ENCODE data around the gene INPP4A. TPM values are rescaled to one million over a fixed set of nuclear protein-coding genes. Genes with fewer than 3 reads are reported as not detected.

The INPP4A gene
- total and polyA plus RNA-seq, 2 donors (not counting 3 experiments of a cell fraction or from before 2014, with no cell fraction given) = 14.9 to 28.8 TPM

DNA sequence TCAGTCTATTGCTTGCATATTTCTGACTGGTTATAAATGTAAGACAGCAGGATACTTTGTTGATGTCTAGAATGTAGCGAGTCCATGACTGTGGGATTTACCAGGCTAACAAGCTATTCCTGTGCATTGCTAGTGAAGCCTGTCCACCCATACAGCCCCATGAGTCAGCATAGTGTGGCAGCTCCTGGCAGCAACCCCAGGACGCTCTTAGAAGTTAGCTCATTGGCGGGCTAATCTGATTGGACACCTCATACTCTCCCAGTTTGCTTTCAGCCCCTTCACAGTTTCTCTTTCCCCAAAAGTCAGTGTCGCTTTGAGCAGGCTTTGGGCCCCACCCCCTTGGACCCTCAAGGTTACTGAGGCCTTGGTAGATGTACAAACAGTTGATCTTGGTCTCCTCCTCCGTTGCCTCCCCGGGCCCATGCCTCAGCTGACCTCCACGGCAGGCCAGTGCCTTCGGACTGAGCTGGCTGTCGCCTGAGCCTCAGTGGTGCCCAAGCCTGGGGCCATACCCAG, 115.7 kb downstream of the INPP4A start:
- intact Hi-C loops (cut with micrococcal nuclease) = no loop called here
- Histone ChIP-seq H3K4me2 (ENCODE audit: insufficient read depth, low read length) (no peak overlapping the region), H3K9me3 (replicated peaks; ENCODE audit: control insufficient read depth, insufficient read depth, low read length) (no peaks in the 10 kb centered on the region), H3K9ac (replicated peaks; ENCODE audit: extremely low read depth, insufficient read depth, low read length) (no peak overlapping the region), H3K9me1 (replicated peaks; ENCODE audit: control insufficient read depth, extremely low read depth, insufficient read depth, low read length) (no peaks in the 10 kb centered on the region), H2AFZ (ENCODE audit: low read depth, low read length) (no peak overlapping the region), H3K27me3 (ENCODE audit: control insufficient read depth in 2 of 2, insufficient read depth in 2 of 2, low read length in 2 of 2) (no peaks in the 10 kb centered on the region), H3K4me3 (replicated peaks in 1 of 3; ENCODE audit: insufficient read depth in 1 of 3, low read depth in 1 of 3, low read length in 3 of 3) (no peak overlapping the region), H3K27ac (ENCODE audit: insufficient read depth, low read depth, low read length) (no peak overlapping the region), H3K36me3 (ENCODE audit: control insufficient read depth in 2 of 2, extremely low read depth in 1 of 2, insufficient read depth in 2 of 2, low read length in 2 of 2) (peaks cover 2 to 26% of the 10 kb centered on the region in 2 experiments), H3K4me1 (ENCODE audit: control insufficient read depth, extremely low read depth, insufficient read depth, low read length) (no peaks in the 10 kb centered on the region), H3K79me2 (ENCODE audit: control insufficient read depth, insufficient read depth, low read length) (no peaks in the 10 kb centered on the region), H4K20me1 (replicated peaks; ENCODE audit: control insufficient read depth, extremely low read depth, insufficient read depth, low read length) (no peaks in the 10 kb centered on the region)
- FAIRE-seq (peak; percentile 75), DNase-seq (ENCODE audit: low read depth, low spot score) (peak; percentile 2)
- ChIA-PET CTCF (interaction anchor here (0.8 to 2.2 kb wide), 7 partner anchors 9 to 147 kb away, joined by 3 to 22 read pairs (median 5); no protein-coding TSS in a partner anchor), POLR2A (no interaction called here)
- BruUV-seq (replicated peaks) = no TSS peak
- dilution Hi-C loops (cut with MboI; ENCODE audit: extremely low pct_ligation_motif_present, low sequenced_read_pairs) = no loop called here
- no peak for TF ChIP-seq POLR2AphosphoS5 (IDR thresholded peaks at IDR 0.05; ENCODE audit: insufficient read depth, low read depth, low read length)
- TF ChIP-seq JUN (IDR thresholded peaks at IDR 0.05; ENCODE audit: borderline replicate concordance, insufficient read depth, insufficient read length, low read depth) = no peak
- no peak for TF ChIP-seq MYC (IDR thresholded peaks at IDR 0.05; ENCODE audit: low read depth, low read length)
- no peak for TF ChIP-seq POLR2A (IDR thresholded peaks at IDR 0.05; ENCODE audit: low read depth, low read length)
- TF ChIP-seq, protein P1, sequence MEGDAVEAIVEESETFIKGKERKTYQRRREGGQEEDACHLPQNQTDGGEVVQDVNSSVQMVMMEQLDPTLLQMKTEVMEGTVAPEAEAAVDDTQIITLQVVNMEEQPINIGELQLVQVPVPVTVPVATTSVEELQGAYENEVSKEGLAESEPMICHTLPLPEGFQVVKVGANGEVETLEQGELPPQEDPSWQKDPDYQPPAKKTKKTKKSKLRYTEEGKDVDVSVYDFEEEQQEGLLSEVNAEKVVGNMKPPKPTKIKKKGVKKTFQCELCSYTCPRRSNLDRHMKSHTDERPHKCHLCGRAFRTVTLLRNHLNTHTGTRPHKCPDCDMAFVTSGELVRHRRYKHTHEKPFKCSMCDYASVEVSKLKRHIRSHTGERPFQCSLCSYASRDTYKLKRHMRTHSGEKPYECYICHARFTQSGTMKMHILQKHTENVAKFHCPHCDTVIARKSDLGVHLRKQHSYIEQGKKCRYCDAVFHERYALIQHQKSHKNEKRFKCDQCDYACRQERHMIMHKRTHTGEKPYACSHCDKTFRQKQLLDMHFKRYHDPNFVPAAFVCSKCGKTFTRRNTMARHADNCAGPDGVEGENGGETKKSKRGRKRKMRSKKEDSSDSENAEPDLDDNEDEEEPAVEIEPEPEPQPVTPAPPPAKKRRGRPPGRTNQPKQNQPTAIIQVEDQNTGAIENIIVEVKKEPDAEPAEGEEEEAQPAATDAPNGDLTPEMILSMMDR (IDR thresholded peaks at IDR 0.05; ENCODE audit: extremely low read depth in 1 of 2, insufficient read depth in 1 of 2, low read depth in 1 of 2, low read length in 2 of 2) = no peak
- TF ChIP-seq, protein P2, sequence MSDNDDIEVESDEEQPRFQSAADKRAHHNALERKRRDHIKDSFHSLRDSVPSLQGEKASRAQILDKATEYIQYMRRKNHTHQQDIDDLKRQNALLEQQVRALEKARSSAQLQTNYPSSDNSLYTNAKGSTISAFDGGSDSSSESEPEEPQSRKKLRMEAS (IDR thresholded peaks at IDR 0.05; ENCODE audit: insufficient read depth, insufficient read length) = no peak
- TF ChIP-seq EZH2 (IDR thresholded peaks at IDR 0.05; ENCODE audit: borderline replicate concordance, low read depth, low read length, severe bottlenecking) = no peak
- no peak for TF ChIP-seq GATA2 (IDR thresholded peaks at IDR 0.05; ENCODE audit: insufficient read depth, insufficient read length, low read depth, low read length)
- no peak for TF ChIP-seq FOS (IDR thresholded peaks at IDR 0.05; ENCODE audit: borderline replicate concordance, insufficient read depth, low read length)

All from endothelial cell of umbilical vein (primary cell).